ENCODE data around the gene NRP2.

DNA sequence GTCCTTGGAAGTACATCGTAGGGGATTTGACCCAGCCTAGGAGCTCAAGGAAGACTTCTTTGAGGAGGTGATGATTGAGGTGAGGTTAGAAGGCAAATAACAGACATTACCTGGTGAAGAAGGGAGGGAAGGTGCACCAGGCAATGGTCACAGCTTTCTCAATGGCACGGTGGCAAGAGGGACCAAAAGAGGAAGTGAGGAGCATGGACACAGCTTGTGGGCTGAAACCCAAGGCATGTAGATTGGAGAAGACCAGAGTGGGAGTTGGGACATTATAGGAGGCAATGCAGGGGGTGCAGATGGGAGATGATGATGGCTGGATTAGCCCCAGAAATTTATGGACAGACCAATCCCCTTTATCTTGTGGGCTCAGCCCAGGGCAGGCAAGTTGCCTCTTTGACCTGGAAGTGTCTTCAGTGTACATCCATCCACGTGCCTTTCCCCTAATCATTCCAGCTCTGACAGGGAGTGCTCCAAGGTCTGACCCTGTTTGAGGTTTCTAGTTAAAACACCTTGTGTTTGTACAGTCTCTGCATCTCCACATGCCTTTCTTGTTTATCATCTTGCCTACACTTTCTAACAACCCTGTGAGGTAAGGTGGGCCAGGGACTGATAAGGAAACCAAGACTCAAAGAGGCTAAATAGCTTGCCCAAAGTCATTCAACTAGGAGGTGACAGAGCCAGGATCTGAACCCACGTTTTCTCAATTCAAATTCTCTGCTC, 59.1 kb downstream of the NRP2 start:
- TF ChIP-seq, protein P1, sequence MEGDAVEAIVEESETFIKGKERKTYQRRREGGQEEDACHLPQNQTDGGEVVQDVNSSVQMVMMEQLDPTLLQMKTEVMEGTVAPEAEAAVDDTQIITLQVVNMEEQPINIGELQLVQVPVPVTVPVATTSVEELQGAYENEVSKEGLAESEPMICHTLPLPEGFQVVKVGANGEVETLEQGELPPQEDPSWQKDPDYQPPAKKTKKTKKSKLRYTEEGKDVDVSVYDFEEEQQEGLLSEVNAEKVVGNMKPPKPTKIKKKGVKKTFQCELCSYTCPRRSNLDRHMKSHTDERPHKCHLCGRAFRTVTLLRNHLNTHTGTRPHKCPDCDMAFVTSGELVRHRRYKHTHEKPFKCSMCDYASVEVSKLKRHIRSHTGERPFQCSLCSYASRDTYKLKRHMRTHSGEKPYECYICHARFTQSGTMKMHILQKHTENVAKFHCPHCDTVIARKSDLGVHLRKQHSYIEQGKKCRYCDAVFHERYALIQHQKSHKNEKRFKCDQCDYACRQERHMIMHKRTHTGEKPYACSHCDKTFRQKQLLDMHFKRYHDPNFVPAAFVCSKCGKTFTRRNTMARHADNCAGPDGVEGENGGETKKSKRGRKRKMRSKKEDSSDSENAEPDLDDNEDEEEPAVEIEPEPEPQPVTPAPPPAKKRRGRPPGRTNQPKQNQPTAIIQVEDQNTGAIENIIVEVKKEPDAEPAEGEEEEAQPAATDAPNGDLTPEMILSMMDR (IDR thresholded peaks at IDR 0.05 in 4 of 5, conservative IDR thresholded peaks at IDR 0.05 in 1 of 5): no peak
- no peak for TF ChIP-seq POLR2A (IDR thresholded peaks at IDR 0.05)

Measured in gastrocnemius medialis (tissue), 4 donors.